ENCODE measurements around the gene NMNAT2.

The NMNAT2 gene

DNA sequence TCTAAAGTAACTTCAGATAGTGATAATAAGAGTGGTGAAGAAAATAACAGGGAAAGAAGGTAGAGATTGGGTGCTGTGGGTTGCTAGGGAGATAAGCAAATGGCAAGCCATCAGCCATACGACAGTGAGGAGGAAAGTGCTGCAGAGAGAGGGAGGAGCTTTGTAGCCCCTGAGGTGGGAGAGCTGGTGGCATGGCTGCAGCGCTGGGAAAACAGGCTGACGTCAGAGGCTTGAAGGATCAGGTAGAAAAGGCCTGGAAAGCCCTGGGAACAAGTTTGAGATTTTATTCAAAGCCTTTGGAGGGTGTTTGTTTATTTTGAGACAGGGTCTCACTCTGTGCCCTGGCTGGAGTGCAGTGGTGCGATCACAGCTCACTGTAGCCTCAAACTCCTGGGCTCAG is 109.5 kb downstream of the NMNAT2 start:
- DNase-seq = no peak

GRCh38 chr1:183306317-183307042 is 111.7 kb downstream of the NMNAT2 start:
- DNase-seq = peak; percentile 6

- no peak for DNase-seq
Measured at GRCh38 chr1:183304440-183305107, 113.6 kb downstream of the NMNAT2 start.

GRCh38 chr1:183303901-183304300 is 114.3 kb downstream of the NMNAT2 start:
- no peak for DNase-seq

DNA sequence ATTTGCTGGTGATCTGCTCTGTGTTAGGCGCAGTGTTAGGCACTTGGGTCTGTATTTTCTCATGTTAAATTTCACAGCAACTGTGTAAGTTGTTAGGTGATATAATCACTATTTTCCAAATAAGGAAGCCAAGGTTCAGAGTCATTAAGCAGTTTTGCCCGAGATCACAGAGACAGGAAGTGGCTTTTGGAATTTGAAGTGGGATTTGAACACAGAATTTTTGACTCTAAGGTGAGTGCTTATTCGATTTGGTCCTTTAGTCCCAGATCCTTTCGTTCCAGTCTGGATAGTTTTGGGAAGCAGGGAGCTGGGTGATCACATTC is 114.9 kb downstream of the NMNAT2 start:
- no peak for DNase-seq

- no peak for DNase-seq
Measured at GRCh38 chr1:183302452-183303322, 115.5 kb downstream of the NMNAT2 start.

DNA sequence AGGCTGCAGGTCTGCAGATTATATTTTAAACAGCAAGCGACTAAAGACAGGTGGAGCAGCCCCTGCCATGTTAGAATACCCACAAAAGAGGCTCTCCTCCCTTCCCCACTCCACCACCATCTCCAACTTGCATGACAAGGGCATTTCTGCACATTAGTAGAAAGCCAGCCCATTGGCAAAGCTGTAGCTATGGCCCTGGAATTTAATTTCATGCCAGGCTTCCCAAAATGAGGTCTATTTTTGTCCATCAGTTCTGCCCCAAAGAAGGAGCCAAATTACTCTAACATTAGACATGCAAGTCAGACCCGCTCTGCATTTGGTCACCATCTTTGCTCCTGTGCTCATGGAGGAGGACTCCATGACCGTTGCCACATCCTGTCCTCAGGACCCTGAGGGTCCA is 116.9 kb downstream of the NMNAT2 start:
- DNase-seq = no peak

DNA sequence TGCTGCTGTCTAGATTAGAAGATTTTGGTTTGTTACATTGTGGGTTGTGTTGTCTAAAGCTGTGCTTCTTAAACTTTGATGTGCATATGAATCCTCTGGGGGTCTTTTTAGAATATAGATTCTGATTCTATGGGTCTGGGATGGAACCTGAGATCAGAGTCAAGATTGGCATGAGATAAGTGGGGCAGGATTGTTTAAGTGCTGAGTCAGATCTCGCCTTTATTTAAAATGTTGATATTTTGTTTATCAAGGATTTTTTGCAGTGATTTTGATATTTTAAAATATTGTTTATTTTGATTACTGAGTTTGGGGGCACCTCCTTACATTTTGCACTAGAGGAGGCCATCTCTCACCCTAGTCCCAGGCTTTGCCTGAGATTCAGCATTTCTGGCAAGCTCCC is 117.4 kb downstream of the NMNAT2 start:
- no peak for DNase-seq

DNA sequence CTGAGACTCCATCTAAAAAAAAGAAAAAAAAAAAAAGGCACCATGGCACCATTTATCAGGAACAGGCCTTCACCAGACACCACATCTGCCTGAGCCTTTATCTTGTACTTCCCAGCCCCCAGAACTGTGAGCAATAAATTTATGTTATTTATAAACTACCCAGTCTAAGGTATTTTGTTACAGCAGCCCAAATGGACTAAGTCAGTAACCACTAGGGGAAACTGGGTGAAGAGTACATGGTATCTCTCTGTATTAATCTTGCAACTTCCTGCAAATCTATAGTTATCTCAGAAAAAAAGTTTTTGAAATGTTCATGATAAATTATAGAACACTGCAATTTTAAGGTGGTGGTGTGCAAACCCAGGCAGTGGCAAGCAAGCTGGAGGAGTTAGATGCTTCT is 117.8 kb downstream of the NMNAT2 start:
- no peak for DNase-seq

- DNase-seq = no peak
Measured at GRCh38 chr1:183296782-183297181, 121.4 kb downstream of the NMNAT2 start.

- DNase-seq = no peak
Measured at GRCh38 chr1:183295521-183295920, 122.7 kb downstream of the NMNAT2 start.

- no peak for DNase-seq
Measured at GRCh38 chr1:183293876-183294275, 124.3 kb downstream of the NMNAT2 start.

DNA sequence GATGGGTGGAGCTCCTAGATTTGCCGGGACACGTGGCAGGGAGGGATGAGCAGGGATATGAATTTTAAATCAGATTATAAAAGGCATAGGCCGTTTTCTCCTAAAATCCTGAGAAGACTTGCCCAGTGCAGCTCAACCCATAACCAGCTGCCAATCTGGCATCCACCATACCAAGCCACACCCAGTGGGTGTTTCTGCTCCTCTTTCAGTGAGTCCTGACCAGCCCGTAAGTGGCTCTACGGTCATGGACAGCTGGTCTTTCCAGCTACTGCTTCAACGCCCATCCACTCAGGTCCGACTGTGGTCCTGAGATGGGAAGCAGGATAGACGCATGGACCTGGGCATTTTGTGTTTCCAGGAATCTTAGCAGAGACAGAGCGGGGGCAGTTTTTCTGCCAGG is 124.9 kb downstream of the NMNAT2 start:
- no peak for DNase-seq

DNA sequence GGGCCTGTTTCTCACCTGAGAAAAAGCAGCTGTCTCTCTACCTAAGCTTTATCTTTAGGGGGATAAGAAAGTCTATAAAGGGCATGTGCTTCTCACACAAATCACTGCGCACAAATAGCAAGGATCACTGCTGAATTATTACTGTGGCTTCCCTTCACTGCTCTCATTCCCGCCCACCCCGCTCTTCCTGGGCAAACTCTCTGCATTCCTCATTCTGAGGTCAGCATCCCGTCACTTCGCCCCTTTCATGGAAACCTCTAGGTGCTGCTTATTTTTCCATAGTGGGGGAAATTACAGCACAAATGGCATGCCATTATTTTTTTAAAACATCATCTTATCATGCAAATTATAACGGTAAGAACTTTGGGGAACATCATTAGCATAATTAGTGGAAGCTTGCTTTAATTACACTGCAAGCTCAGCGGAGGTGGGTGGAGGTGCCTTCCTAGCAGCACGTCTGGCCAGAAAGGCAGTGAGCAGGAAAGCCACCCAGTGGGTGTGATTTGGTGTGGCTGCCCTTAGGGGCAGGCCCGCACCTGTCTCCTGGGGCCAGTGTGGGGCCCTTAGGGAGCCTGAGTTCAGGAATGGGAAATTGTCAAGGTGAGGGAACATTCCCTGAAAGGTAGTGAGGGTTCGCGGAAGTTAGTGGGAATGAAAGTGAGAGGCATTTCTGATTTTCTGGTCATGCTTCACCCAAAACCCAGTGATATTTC is 126.2 kb downstream of the NMNAT2 start:
- peak; percentile 73 for DNase-seq

- DNase-seq = peak; percentile 73
Measured at GRCh38 chr1:183291216-183291762, 126.9 kb downstream of the NMNAT2 start.

- DNase-seq = no peak
Measured at GRCh38 chr1:183290628-183291027, 127.6 kb downstream of the NMNAT2 start.

- no peak for DNase-seq
Measured at GRCh38 chr1:183289051-183289496, 129.1 kb downstream of the NMNAT2 start.

DNA sequence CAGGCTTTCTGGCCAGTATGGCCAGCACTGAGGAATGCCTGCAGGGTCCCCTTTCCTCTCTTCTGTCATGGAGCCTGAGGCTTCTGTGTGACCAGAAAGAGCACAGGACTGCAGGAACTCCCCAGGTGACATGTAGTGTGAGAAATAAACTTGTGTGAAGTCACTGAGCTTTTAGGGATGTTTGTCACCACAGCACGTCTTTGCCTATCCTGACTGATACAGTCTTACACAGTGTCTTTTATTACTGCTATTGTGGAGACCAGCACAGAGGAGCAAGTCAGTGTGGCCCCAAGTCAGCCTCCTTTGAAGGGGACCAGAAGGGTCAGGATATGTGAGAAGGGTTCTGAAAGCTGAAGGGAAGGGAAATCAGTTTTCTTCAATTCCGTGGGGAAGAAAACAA is 129.6 kb downstream of the NMNAT2 start:
- no peak for DNase-seq

GRCh38 chr1:183287191-183287675 is 130.9 kb downstream of the NMNAT2 start:
- peak; percentile 51 for DNase-seq

- DNase-seq = no peak
Measured at GRCh38 chr1:183285746-183286145, 132.4 kb downstream of the NMNAT2 start.

DNA sequence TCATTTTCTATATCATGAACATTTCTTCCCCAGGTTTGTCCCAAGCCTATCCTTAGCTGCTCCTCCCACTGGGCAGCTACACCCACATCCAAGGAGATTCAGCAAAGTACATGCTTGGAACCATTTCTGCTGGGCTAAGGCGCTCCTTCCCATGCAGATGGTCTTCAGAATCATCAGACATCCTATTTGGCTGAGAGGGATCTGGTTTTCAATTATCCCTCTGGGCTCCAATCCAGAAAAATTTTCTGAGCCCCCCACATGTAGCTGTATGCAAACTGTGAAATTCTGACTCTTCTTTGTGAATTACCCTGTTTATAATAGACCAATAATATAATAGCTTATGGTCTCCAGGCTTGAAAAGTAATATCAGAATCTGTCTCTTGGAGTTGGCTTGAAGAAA is 132.9 kb downstream of the NMNAT2 start:
- DNase-seq = no peak

DNA sequence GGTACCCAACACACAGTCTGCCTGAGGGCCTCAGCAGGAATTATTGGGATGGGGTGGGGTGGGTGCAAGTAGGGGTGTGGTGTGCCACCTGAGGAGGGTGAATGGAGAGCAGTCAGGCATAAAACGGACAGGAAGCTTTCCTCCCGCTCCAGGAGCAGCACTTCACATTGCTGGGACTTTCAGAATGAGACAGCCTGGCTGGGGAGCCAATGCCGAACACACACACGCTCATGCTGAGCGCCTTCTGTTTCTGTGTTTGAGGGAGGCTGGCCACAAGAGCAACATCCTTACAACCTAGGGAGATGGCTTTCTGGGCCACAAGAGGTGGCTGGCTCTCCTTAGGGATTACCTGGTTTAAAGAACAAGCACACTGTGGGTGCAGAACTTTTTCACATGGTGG is 134.1 kb downstream of the NMNAT2 start:
- DNase-seq = no peak

DNA sequence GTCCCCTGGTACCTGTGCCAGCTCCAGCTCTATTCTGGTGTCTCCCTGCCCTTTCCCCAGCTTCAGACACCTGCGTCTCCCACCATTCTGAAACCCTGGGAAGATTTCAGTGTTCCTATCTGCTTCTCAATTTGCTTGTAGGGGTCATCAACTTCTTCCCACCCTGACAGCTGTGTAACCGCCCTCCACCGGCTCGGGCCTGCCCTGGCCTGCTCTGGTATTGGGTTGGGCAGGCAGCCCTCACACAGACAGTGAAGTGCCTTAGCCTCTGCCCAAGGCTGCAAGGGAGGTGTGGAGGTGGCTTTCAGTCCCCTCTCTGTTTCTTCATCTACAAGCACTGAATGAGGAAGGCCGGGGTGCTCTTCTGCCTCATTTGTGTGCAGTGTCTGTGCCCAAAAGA is 134.9 kb downstream of the NMNAT2 start:
- no peak for DNase-seq

Measured in kidney glomerular epithelial cell (primary cell).